DND-41 (cell line): ENCODE data around the gene SHISA7.

ENCODE experiments used
- ATAC-seq: fragments of 200-7000 bp; cut with Tn5 transposase; 3 replicates; pipeline ENCODE4 v1.9.1; 2021; ENCODE audit warnings: low read depth; ENCODE audit not compliant: insufficient read depth
- DNase-seq: peaks from one replicate; pipeline ENCODE4 v3.0.0-alpha.2; 2020
- H2AFZ ChIP-seq: 2 replicates; pipeline ENCODE4 v1.6.0; 2012; ENCODE audit warnings: low read depth, low read length
- H3K27ac ChIP-seq: 2 replicates; pipeline ENCODE4 v1.5.1; 2012; ENCODE audit warnings: low read length, inconsistent platforms
- H3K27me3 ChIP-seq: fragments of 200-600 bp; sonication (generic); 2 replicates; pipeline ENCODE4 v1.6.0; 2012; ENCODE audit warnings: low read length, mild to moderate bottlenecking, inconsistent platforms; ENCODE audit not compliant: insufficient read depth, poor library complexity
- H3K36me3 ChIP-seq: 2 replicates; pipeline ENCODE4 v1.5.1; 2012; ENCODE audit warnings: low read length, inconsistent platforms; ENCODE audit not compliant: insufficient read depth
- H3K4me1 ChIP-seq: 2 replicates; pipeline ENCODE4 v1.5.1; 2012; ENCODE audit warnings: mild to moderate bottlenecking, low read length; ENCODE audit not compliant: insufficient read depth
- H3K4me2 ChIP-seq: 2 replicates; pipeline ENCODE4 v1.6.0; 2012; ENCODE audit warnings: mild to moderate bottlenecking, moderate library complexity, low read length, inconsistent platforms; ENCODE audit not compliant: insufficient read depth
- H3K4me3 ChIP-seq, 2 experiments: fragments of 200-600 bp in 1 of 2; shearing (Covaris generic) in 1 of 2; 2 replicates each; pipeline ENCODE4 v1.5.1; 2012 to 2016; ENCODE audit warnings: inconsistent platforms in 2 of 2, low read length in 2 of 2, mild to moderate bottlenecking in 2 of 2, low read depth in 1 of 2, moderate library complexity in 1 of 2
- H3K79me2 ChIP-seq: 2 replicates; pipeline ENCODE4 v1.6.0; 2012; ENCODE audit warnings: low read length, inconsistent platforms; ENCODE audit not compliant: insufficient read depth
- H3K9ac ChIP-seq: 2 replicates; pipeline ENCODE4 v1.6.0; 2012; ENCODE audit warnings: low read depth, mild to moderate bottlenecking, inconsistent platforms, low read length, moderate library complexity
- H3K9me3 ChIP-seq: 2 replicates; pipeline ENCODE4 v1.5.1; 2012; ENCODE audit warnings: low read length, moderate library complexity, mild to moderate bottlenecking, inconsistent platforms; ENCODE audit not compliant: insufficient read depth, severe bottlenecking
- H4K20me1 ChIP-seq: 2 replicates; pipeline ENCODE4 v1.6.0; 2012; ENCODE audit warnings: low read length; ENCODE audit not compliant: insufficient read depth
- CTCF ChIP-seq: IDR thresholded peaks from 2 replicates; pipeline ENCODE4 v1.5.1; 2012; ENCODE audit warnings: borderline replicate concordance, low read length, moderate library complexity, mild to moderate bottlenecking; ENCODE audit not compliant: poor library complexity, severe bottlenecking; ENCODE audit errors: extremely low read depth
- EZH2 ChIP-seq: IDR thresholded peaks from 3 replicates; pipeline ENCODE4 v1.6.1; 2012; ENCODE audit warnings: borderline replicate concordance, low read depth, mild to moderate bottlenecking, moderate library complexity, low read length, inconsistent platforms; ENCODE audit not compliant: severe bottlenecking

The SHISA7 gene

DNA sequence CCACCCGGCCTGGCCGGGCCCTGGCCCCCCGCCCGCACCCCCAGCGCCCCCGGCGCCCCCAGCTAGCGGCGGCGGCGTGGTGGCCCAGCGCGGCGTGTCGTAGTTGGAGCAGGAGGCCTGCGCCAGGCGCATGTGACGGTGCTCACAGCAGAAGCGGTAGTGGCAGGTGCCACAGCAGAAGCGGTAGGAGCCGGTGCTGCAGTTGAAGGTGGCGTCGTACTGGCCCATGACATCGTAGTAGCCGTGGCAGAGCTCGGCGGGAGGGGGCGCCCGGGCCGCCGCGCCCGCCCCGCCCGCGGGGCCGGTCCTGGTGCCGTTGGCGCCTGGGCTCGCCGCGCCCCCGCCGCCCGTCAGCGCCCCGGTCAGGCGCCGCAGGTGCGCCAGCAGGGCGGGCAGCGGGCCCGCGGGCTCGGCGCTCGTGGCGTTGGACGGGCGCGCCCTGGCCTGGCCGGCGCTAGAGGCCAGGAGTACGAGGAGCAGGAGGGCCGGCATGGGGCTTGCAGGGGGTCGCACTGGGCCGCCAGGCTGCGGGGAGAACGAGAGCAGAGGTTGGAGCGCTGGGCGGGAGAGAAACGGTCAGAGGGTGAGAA, 633 bp downstream of the SHISA7 start:
- ATAC-seq (no peak), DNase-seq (no peak)
- Histone ChIP-seq H3K79me2 (no peaks in the 10 kb centered on the region), H3K4me1 (peaks cover 12% of the 10 kb centered on the region), H3K27me3 (peaks cover 32% of the 10 kb centered on the region), H3K9ac (no peak overlapping the region), H3K27ac (no peak overlapping the region), H3K9me3 (no peaks in the 10 kb centered on the region), H3K4me2 (no peak overlapping the region), H2AFZ (no peak overlapping the region), H4K20me1 (peaks cover 22% of the 10 kb centered on the region), H3K36me3 (no peaks in the 10 kb centered on the region), H3K4me3 (no peak overlapping the region)
- TF ChIP-seq CTCF = no peak
- no peak for TF ChIP-seq EZH2

DNA sequence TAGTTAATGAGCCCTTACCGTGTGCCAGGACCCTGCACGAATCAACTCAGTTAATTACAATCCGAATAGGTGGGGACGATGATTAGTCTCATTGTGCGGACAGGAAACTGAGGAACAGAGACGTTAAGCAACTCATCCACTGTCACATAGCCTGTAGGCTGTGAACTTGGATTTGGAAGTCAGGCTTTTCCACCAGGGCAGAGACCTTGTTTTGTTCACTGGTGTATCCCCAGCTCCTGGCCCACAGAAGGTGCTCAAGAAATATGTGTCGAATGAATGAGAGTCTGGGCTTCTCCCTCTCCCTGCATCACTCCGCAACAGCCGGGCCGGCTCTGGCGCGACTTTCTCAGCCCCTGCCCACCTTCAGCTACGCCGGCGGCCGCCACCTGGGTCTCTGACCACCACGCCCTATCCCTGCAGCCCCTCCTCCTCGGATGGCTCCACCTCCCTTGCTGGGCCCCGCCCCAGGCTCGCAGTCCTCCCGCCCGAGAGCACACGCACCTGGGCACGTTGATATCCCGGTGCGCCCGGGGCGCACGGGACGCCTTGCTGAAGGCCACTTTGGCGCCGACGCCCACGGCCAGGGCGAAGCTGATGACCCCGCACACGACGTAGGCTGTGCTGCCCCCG, 1.3 kb downstream of the SHISA7 start:
- no peak overlapping the region for H2AFZ ChIP-seq
- peaks cover 32% of the 10 kb centered on the region for H3K27me3 ChIP-seq

DNA sequence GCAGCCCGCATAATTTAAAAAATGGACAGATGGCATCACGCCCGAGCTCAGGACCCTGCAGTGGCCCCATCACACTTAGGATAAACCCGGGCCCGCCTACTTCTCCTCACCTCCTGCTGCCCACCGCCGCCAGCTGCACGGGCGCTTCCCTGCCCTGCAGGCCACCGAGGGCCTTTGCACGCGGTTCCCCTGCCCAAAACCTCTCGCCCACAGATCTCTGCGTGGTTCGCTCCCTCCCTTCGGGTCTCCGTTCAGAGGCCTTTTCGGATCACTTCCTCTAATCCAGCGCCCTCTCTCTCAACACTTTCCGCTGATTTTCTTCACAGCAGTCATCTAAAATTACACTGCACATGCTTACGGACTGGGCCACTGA, 1.8 kb downstream of the SHISA7 start:
- Histone ChIP-seq H3K4me3 (no peak overlapping the region), H3K36me3 (no peaks in the 10 kb centered on the region), H3K9me3 (no peaks in the 10 kb centered on the region), H3K9ac (no peak overlapping the region), H3K27ac (no peak overlapping the region), H3K4me1 (peaks cover 12% of the 10 kb centered on the region), H3K79me2 (no peaks in the 10 kb centered on the region), H3K4me2 (no peak overlapping the region), H3K27me3 (peaks cover 32% of the 10 kb centered on the region), H2AFZ (no peak overlapping the region), H4K20me1 (peaks cover 18% of the 10 kb centered on the region)
- ATAC-seq = no peak
- DNase-seq = no peak
- TF ChIP-seq CTCF (no peak), EZH2 (no peak)

More for the DNA sequence above, 1.3 kb downstream of the SHISA7 start:
- peaks cover 12% of the 10 kb centered on the region for H3K4me1 ChIP-seq
- H3K79me2 ChIP-seq = no peaks in the 10 kb centered on the region
- no peaks in the 10 kb centered on the region for H3K36me3 ChIP-seq
- no peak overlapping the region for H3K4me2 ChIP-seq
- no peak overlapping the region for H3K9ac ChIP-seq
- TF ChIP-seq EZH2 = no peak
- TF ChIP-seq CTCF = no peak
- no peaks in the 10 kb centered on the region for H3K9me3 ChIP-seq
- peaks cover 18% of the 10 kb centered on the region for H4K20me1 ChIP-seq
- ATAC-seq = no peak
- no peak for DNase-seq
- no peak overlapping the region for H3K4me3 ChIP-seq
- H3K27ac ChIP-seq = no peak overlapping the region
